Activated CD8-positive, alpha-beta T cell treated with anti-CD3 and anti-CD28 coated beads for 36 hours (primary cell): ENCODE results near the gene SH3BP4. TPM values are rescaled to one million over a fixed set of nuclear protein-coding genes. Genes with fewer than 3 reads are reported as not detected.

Experiments used
- ATAC-seq: fragments of 200-7000 bp; cut with Tn5 transposase; one replicate; pipeline ENCODE4 v1.10.0; 2021; ENCODE audit warnings: mild to moderate bottlenecking, moderate library complexity
- CTCF ChIA-PET: fragments of 350-600 bp; sonication (Branson Sonifier 250); formaldehyde crosslinking; loops from one replicate; lab custom pipeline; 2021; ENCODE audit warnings: antibody characterized with exemption; lab: Charles Lee
- POLR2A ChIA-PET: fragments of 350-600 bp; sonication (Branson Sonifier 250); formaldehyde crosslinking; loops from one replicate; lab custom pipeline; 2021; ENCODE audit warnings: antibody characterized with exemption; lab: Charles Lee
- DNase-seq: peaks from one replicate; pipeline ENCODE4 v3.0.0-alpha.2; 2020
- H3K27ac Mint-ChIP-seq: one replicate; pipeline ENCODE4 v1.8.0; 2021; ENCODE audit warnings: mild to moderate bottlenecking, mixed read lengths
- H3K27me3 Mint-ChIP-seq: one replicate; pipeline ENCODE4 v1.8.0; 2021; ENCODE audit warnings: mixed read lengths
- H3K36me3 Mint-ChIP-seq: one replicate; pipeline ENCODE4 v1.8.0; 2021; ENCODE audit warnings: low read depth, mixed read lengths
- H3K4me1 Mint-ChIP-seq: one replicate; pipeline ENCODE4 v1.8.0; 2021; ENCODE audit warnings: low read depth, mixed read lengths
- H3K4me3 Mint-ChIP-seq: one replicate; pipeline ENCODE4 v1.8.0; 2021; ENCODE audit warnings: mild to moderate bottlenecking, moderate library complexity, mixed read lengths
- H3K9me3 Mint-ChIP-seq: one replicate; pipeline ENCODE4 v1.8.0; 2021; ENCODE audit warnings: mixed read lengths
- CTCF ChIP-seq: fragments of 200-600 bp; IDR thresholded peaks from one replicate; pipeline ENCODE4 v1.8.0; 2022; ENCODE audit warnings: antibody characterized with exemption, mild to moderate bottlenecking
- intact Hi-C: fragments of 100-400 bp; cut with micrococcal nuclease; formaldehyde crosslinking; loops from one replicate; pipeline ENCODE4 v1.10.0; 2022
- total RNA-seq, 2 experiments: library from RNA; stranded (reverse); gene quantifications; one replicate each; pipeline ENCODE4 v1.2.3, GENCODE V29; 2021

SH3BP4 gene
- total RNA-seq, 2 experiments from 2014 or later, result 0.14 to 0.54 TPM

GRCh38 chr2:235005603-235006259 is 53.9 kb downstream of the SH3BP4 start:
- CTCF ChIA-PET, result no interaction called here

GRCh38 chr2:235006461-235006860 is 54.6 kb downstream of the SH3BP4 start:
- ATAC-seq (no peak), DNase-seq (no peak)
- Mint-ChIP-seq H3K9me3 (no peaks in the 10 kb centered on the region), H3K4me1 (no peaks in the 10 kb centered on the region), H3K36me3 (no peaks in the 10 kb centered on the region), H3K27ac (no peak overlapping the region), H3K27me3 (no peaks in the 10 kb centered on the region), H3K4me3 (no peak overlapping the region)
- intact Hi-C loops, result no loop called here
- CTCF ChIA-PET, result no interaction called here
- POLR2A ChIA-PET, result no interaction called here
- TF ChIP-seq CTCF, result no peak

More at GRCh38 chr2:235005603-235006259, 53.9 kb downstream of the SH3BP4 start:
- ATAC-seq, result no peak
- H3K9me3 Mint-ChIP-seq, result no peaks in the 10 kb centered on the region
- no peak for TF ChIP-seq CTCF
- H3K4me3 Mint-ChIP-seq, result no peak overlapping the region
- DNase-seq, result no peak
- intact Hi-C loops, result no loop called here
- no peak overlapping the region for H3K27ac Mint-ChIP-seq
- no peaks in the 10 kb centered on the region for H3K27me3 Mint-ChIP-seq
- POLR2A ChIA-PET, result no interaction called here
- H3K36me3 Mint-ChIP-seq, result no peaks in the 10 kb centered on the region
- H3K4me1 Mint-ChIP-seq, result no peaks in the 10 kb centered on the region

GRCh38 chr2:235006986-235007385 is 55.2 kb downstream of the SH3BP4 start:
- Mint-ChIP-seq H3K9me3 (no peaks in the 10 kb centered on the region), H3K4me1 (no peaks in the 10 kb centered on the region), H3K36me3 (no peaks in the 10 kb centered on the region), H3K27ac (no peak overlapping the region), H3K4me3 (no peak overlapping the region), H3K27me3 (no peaks in the 10 kb centered on the region)
- DNase-seq, result no peak
- no peak for ATAC-seq
- POLR2A ChIA-PET, result no interaction called here
- intact Hi-C loops, result no loop called here
- CTCF ChIA-PET, result no interaction called here
- no peak for TF ChIP-seq CTCF

GRCh38 chr2:235007664-235008457 is 56.0 kb downstream of the SH3BP4 start:
- POLR2A ChIA-PET, result no interaction called here
- Mint-ChIP-seq H3K27ac (no peak overlapping the region), H3K9me3 (no peaks in the 10 kb centered on the region), H3K27me3 (no peaks in the 10 kb centered on the region), H3K36me3 (no peaks in the 10 kb centered on the region), H3K4me1 (no peaks in the 10 kb centered on the region), H3K4me3 (no peak overlapping the region)
- ATAC-seq (no peak), DNase-seq (no peak)
- CTCF ChIA-PET, result no interaction called here
- no peak for TF ChIP-seq CTCF
- intact Hi-C loops, result no loop called here

GRCh38 chr2:235008584-235009044 is 56.8 kb downstream of the SH3BP4 start:
- no peak overlapping the region for H3K4me3 Mint-ChIP-seq
- H3K36me3 Mint-ChIP-seq, result no peaks in the 10 kb centered on the region
- CTCF ChIA-PET, result no interaction called here

More at GRCh38 chr2:235008584-235009044, 56.8 kb downstream of the SH3BP4 start:
- H3K27ac Mint-ChIP-seq, result no peak overlapping the region
- intact Hi-C loops, result no loop called here
- no peaks in the 10 kb centered on the region for H3K9me3 Mint-ChIP-seq
- POLR2A ChIA-PET, result interaction anchor here (0.6 to 0.7 kb wide), 2 partner anchors 15 to 16 kb away, joined by 3 read pairs; no protein-coding TSS in a partner anchor
- no peaks in the 10 kb centered on the region for H3K4me1 Mint-ChIP-seq
- ATAC-seq (no peak), DNase-seq (no peak)
- no peaks in the 10 kb centered on the region for H3K27me3 Mint-ChIP-seq
- TF ChIP-seq CTCF, result no peak
